ENCODE measurements around the gene NEURL2. TPM values are rescaled to one million over a fixed set of nuclear protein-coding genes. Genes with fewer than 3 reads are reported as not detected.
A peak's percentile ranks its signal among the peaks of the same experiment; 100 is the strongest.

NEURL2 gene
- total RNA-seq, 2 experiments from 2014 or later, result 0.91 to 1.9 TPM

GRCh38 chr20:45850926-45851325 is 40.1 kb downstream of the NEURL2 start:
- H3K4me3 Mint-ChIP-seq, result no peak overlapping the region
- peaks cover 10% of the 10 kb centered on the region for H3K4me1 Mint-ChIP-seq
- DNase-seq (no peak), ATAC-seq (no peak)
- H3K36me3 Mint-ChIP-seq, result peaks cover 19% of the 10 kb centered on the region
- no peaks in the 10 kb centered on the region for H3K9me3 Mint-ChIP-seq (ENCODE audit: low read depth)
- H3K27me3 Mint-ChIP-seq, result no peaks in the 10 kb centered on the region
- no peak overlapping the region for H3K27ac Mint-ChIP-seq
- CTCF ChIA-PET, result interaction anchor here (1.2 to 1.8 kb wide), 3 partner anchors 18 to 119 kb away, joined by 3 to 5 read pairs (median 3); partner anchors contain the start of gene SNX21

DNA sequence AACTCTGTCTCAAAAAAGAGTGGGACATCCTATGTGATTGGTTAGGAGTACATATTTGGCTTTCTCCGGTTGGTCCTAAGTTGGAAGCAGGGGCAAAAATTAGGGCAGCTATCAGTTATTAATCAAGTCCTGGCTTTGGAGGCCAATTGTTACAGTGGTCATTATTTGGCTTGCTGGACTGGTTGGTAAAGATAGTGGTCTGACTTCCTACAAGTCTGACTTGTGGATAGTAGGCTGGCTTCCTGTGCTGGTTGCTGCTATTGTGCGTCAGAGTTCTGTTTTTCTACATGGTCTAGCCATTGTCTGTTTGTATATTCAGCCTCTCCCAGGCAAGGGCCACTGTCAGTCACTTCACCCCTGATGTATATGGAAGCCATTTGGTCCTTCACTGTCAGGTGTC is 40.8 kb downstream of the NEURL2 start:
- Mint-ChIP-seq H3K36me3 (peaks cover 19% of the 10 kb centered on the region), H3K9me3 (ENCODE audit: low read depth) (no peaks in the 10 kb centered on the region), H3K4me3 (no peak overlapping the region), H3K4me1 (peaks cover 6% of the 10 kb centered on the region), H3K27ac (no peak overlapping the region), H3K27me3 (no peaks in the 10 kb centered on the region)
- no peak for ATAC-seq
- no peak for DNase-seq
- CTCF ChIA-PET, result no interaction called here

- Mint-ChIP-seq H3K9me3 (ENCODE audit: low read depth) (no peaks in the 10 kb centered on the region), H3K4me1 (no peaks in the 10 kb centered on the region), H3K36me3 (peaks cover 20% of the 10 kb centered on the region), H3K27me3 (no peaks in the 10 kb centered on the region), H3K27ac (no peak overlapping the region), H3K4me3 (no peak overlapping the region)
- DNase-seq (no peak), ATAC-seq (no peak)
- CTCF ChIA-PET, result interaction anchor here (1.0 kb wide), 1 partner anchor 20 kb away, joined by 3 read pairs; no protein-coding TSS in a partner anchor
Measured at GRCh38 chr20:45848969-45849582, 41.9 kb downstream of the NEURL2 start.

DNA sequence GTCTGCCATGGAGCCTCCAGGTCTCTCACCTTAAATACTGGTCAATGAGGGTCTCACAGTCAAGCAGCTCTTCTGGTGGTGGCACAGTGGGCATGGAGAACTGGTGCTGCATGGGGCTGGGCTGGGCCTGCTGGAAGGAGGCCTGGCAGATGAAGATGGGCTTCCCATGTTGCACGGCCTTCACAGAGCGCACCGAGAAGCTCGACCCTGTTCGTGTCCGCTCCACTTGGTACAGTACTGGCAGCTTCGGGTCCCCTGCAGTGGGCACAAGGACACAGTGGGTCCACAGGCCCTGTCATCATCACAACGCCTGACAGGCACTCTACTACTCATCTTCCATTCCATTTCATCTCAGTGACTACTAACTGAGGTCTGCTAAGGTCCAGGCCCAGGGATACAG is 42.6 kb downstream of the NEURL2 start:
- Mint-ChIP-seq H3K9me3 (ENCODE audit: low read depth) (no peaks in the 10 kb centered on the region), H3K4me3 (no peak overlapping the region), H3K4me1 (no peaks in the 10 kb centered on the region), H3K27ac (no peak overlapping the region), H3K27me3 (no peaks in the 10 kb centered on the region), H3K36me3 (peaks cover 17% of the 10 kb centered on the region)
- CTCF ChIA-PET, result interaction anchor here (1.0 kb wide), 1 partner anchor 20 kb away, joined by 3 read pairs; no protein-coding TSS in a partner anchor
- DNase-seq (no peak), ATAC-seq (no peak)

DNA sequence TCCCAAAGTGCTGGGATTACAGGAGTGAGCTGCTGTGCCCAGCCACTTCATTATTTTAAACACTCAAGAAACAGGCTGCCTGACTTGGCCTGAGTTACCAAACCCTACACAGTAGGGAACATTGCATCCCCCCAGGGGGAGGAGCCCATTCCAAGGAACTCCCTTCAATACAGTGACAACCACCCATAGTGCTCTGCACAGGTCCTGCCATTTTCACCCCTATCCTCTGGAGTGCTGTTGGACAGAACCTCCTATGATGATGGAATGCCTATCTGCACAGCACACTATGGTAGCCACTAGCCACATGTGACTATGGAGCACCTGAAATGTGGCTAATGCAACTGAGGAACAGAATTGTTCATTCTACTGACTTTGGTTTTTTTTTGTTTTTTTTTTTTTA is 45.6 kb downstream of the NEURL2 start:
- no peak for ATAC-seq
- Mint-ChIP-seq H3K4me3 (no peak overlapping the region), H3K36me3 (peaks cover 12% of the 10 kb centered on the region), H3K27ac (no peak overlapping the region), H3K4me1 (peaks cover 6% of the 10 kb centered on the region), H3K27me3 (no peaks in the 10 kb centered on the region), H3K9me3 (ENCODE audit: low read depth) (no peaks in the 10 kb centered on the region)
- DNase-seq, result no peak
- CTCF ChIA-PET, result no interaction called here

DNA sequence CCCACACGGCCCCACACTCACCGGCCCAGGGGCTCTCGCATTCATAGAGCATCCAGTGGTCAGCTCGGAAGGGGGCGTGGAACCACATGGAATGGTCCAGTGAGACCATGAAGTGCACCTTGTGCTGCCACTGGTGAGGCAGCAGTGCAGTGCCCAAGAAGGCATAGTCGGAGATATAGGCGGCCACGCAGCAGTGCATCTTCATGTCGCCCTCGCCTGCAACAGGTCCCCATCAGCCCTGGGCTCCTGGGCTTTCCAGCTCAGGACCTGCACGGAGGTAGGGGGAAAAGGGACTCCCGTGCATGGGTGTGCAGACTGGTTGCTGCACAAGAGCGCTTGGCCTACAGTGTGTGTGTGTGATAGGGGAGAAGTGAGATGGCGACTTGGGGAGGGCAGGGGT is 47.5 kb downstream of the NEURL2 start:
- no peak for ATAC-seq
- CTCF ChIA-PET, result interaction anchor here (1.5 kb wide), 1 partner anchor 17 kb away, joined by 3 read pairs; no protein-coding TSS in a partner anchor
- no peak overlapping the region for H3K27ac Mint-ChIP-seq
- peaks cover 5% of the 10 kb centered on the region for H3K36me3 Mint-ChIP-seq
- H3K4me1 Mint-ChIP-seq, result peaks cover 6% of the 10 kb centered on the region
- no peak for DNase-seq
- no peak overlapping the region for H3K4me3 Mint-ChIP-seq
- H3K27me3 Mint-ChIP-seq, result no peaks in the 10 kb centered on the region
- no peaks in the 10 kb centered on the region for H3K9me3 Mint-ChIP-seq (ENCODE audit: low read depth)

GRCh38 chr20:45842169-45842812 is 48.7 kb downstream of the NEURL2 start:
- H3K27ac Mint-ChIP-seq, result peak overlapping the region; percentile 38
- H3K4me1 Mint-ChIP-seq, result peaks cover 6% of the 10 kb centered on the region
- no peaks in the 10 kb centered on the region for H3K27me3 Mint-ChIP-seq
- CTCF ChIA-PET, result interaction anchor here (1.0 to 1.5 kb wide), 2 partner anchors 16 to 19 kb away, joined by 3 to 4 read pairs; no protein-coding TSS in a partner anchor
- peaks cover 5% of the 10 kb centered on the region for H3K36me3 Mint-ChIP-seq
- ATAC-seq (peak; percentile 33), DNase-seq (no peak)
- H3K9me3 Mint-ChIP-seq (ENCODE audit: low read depth), result no peaks in the 10 kb centered on the region
- H3K4me3 Mint-ChIP-seq, result no peak overlapping the region

GRCh38 chr20:45841407-45842129 is 49.4 kb downstream of the NEURL2 start:
- peaks cover 6% of the 10 kb centered on the region for H3K36me3 Mint-ChIP-seq
- CTCF ChIA-PET, result interaction anchor here (1.0 kb wide), 1 partner anchor 111 kb away, joined by 3 read pairs; no protein-coding TSS in a partner anchor
- no peak for DNase-seq
- ATAC-seq, result no peak
- no peak overlapping the region for H3K27ac Mint-ChIP-seq
- H3K27me3 Mint-ChIP-seq, result no peaks in the 10 kb centered on the region
- no peaks in the 10 kb centered on the region for H3K9me3 Mint-ChIP-seq (ENCODE audit: low read depth)
- peaks cover 6% of the 10 kb centered on the region for H3K4me1 Mint-ChIP-seq
- no peak overlapping the region for H3K4me3 Mint-ChIP-seq

DNA sequence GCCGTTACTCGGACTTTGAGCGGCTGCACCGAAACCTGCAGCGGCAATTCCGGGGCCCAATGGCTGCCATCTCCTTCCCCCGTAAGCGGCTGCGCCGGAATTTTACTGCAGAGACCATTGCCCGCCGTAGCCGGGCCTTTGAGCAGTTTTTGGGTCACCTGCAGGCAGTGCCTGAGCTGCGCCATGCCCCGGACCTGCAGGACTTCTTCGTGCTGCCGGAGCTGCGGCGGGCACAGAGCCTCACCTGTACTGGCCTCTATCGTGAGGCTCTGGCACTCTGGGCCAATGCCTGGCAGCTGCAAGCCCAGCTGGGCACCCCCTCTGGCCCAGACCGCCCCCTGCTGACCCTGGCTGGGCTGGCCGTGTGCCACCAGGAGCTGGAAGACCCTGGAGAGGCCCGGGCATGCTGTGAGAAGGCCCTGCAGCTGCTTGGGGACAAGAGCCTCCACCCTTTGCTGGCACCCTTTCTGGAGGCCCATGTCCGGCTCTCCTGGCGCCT is 50.3 kb downstream of the NEURL2 start:
- Mint-ChIP-seq H3K36me3 (peaks cover 7% of the 10 kb centered on the region), H3K27me3 (no peaks in the 10 kb centered on the region), H3K4me3 (no peak overlapping the region), H3K4me1 (peaks cover 6% of the 10 kb centered on the region), H3K9me3 (ENCODE audit: low read depth) (no peaks in the 10 kb centered on the region), H3K27ac (no peak overlapping the region)
- CTCF ChIA-PET, result interaction anchor here (1.0 kb wide), 1 partner anchor 112 kb away, joined by 3 read pairs; no protein-coding TSS in a partner anchor
- ATAC-seq, result no peak
- DNase-seq, result no peak

Other genes starting within 250 kb of the NEURL2 start
- not detected for gene WFDC11, start 221.0 kb downstream of the NEURL2 start, total RNA-seq
- not detected for gene WFDC13, start 189.2 kb downstream of the NEURL2 start, total RNA-seq
- not detected for gene WFDC10B, start 186.2 kb downstream of the NEURL2 start, total RNA-seq
- not detected for gene SPINT4, start 168.9 kb downstream of the NEURL2 start, total RNA-seq
- gene WFDC3, start 99.3 kb downstream of the NEURL2 start, total RNA-seq, result not detected
- gene DNTTIP1, start 99.3 kb downstream of the NEURL2 start, total RNA-seq, result 10 to 100 TPM; 30.5 to 32.7 TPM
- 100 to 1,000 TPM; 206 to 219 TPM for gene UBE2C, start 78.6 kb downstream of the NEURL2 start, total RNA-seq
- gene TNNC2, start 63.9 kb downstream of the NEURL2 start, total RNA-seq, result not detected
- gene SNX21, start 57.4 kb downstream of the NEURL2 start, total RNA-seq, result 1 to 10 TPM in 1 of 2 experiments, under 1 TPM in 1; 0.96 to 1.1 TPM
- 10 to 100 TPM; 36.1 TPM for gene ACOT8, start 33.8 kb downstream of the NEURL2 start, total RNA-seq
- 1 to 10 TPM; 4.5 to 6.5 TPM for gene ZSWIM3, start 33.6 kb downstream of the NEURL2 start, total RNA-seq
- 1 to 10 TPM; 2.2 to 4.4 TPM for gene ZSWIM1, start 10.0 kb downstream of the NEURL2 start, total RNA-seq
- gene SPATA25, start 3.6 kb downstream of the NEURL2 start, total RNA-seq, result 1 to 10 TPM in 1 of 2 experiments, under 1 TPM in 1; 0.55 to 1.2 TPM
- gene CTSA, start 127 bp upstream of the NEURL2 start, total RNA-seq, result 10 to 100 TPM; 55.5 to 69.6 TPM
- gene PLTP, start 20.9 kb upstream of the NEURL2 start, total RNA-seq, result 1 to 10 TPM; 3.2 to 3.3 TPM
- 10 to 100 TPM; 41.6 to 52.3 TPM for gene PCIF1, start 43.5 kb upstream of the NEURL2 start, total RNA-seq
- 10 to 100 TPM; 39.4 to 40.6 TPM for gene ZNF335, start 81.0 kb upstream of the NEURL2 start, total RNA-seq
- gene MMP9, start 117.7 kb upstream of the NEURL2 start, total RNA-seq, result under 1 TPM in 1 of 2 experiments, not detected in 1; 0.30 TPM
- gene SLC12A5, start 138.0 kb upstream of the NEURL2 start, total RNA-seq, result 1 to 10 TPM; 1.7 to 2.0 TPM
- 10 to 100 TPM; 24.5 to 36.9 TPM for gene NCOA5, start 198.8 kb upstream of the NEURL2 start, total RNA-seq
- 1 to 10 TPM; 1.3 to 2.2 TPM for gene CD40, start 227.1 kb upstream of the NEURL2 start, total RNA-seq

Data from activated CD8-positive, alpha-beta memory T cell treated with anti-CD3 and anti-CD28 coated beads, Interleukin-2, amount 10 ng/mL, durations not matched to agents 7 days and 5 days (primary cell).